ENCODE results near the gene BLACAT1.

BLACAT1 gene

DNA sequence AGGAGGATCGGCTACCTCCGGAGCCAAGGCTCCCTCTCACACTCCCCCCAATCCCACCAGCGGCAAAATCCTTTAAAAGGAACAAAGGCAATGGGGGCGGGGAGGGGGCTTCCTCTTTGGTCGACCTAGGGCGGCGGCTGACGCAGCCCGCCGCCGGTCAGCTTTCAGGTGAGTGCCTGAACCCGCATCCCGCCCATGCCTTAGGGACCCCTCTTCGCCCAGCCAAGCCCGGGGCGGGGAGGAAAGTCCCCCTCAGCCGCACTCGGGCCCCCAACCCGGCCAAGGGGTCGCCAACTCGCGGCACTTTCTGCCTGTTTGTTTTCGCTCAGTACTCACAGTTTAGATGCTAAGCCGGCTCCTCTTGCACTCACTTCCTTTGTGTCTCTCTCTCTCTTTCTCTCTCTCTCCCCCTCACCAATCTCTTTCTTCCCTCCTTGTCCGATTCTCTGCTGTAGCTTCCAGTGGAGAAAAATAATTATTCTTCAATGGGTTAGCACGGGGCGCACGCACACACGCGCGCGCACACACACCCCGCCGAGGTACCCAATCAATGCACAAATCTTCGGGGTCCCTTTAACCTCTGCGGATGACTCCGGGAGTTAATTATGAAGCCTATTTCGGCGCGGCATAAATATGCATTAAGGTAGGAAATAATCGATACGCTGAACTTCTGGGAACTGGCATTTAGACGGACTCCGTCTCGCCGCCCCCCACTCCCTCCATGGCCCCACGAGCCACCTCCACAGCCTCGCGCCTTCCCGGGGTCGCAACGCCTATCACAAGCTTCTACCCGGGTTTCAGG, at the start of gene BLACAT1:
Gene BLACAT1, minus strand, starts transcription at position 465 of the 802 bp plus-strand sequence.
- DNase-seq (ENCODE audit: low read depth, low spot score): no peak

DNA sequence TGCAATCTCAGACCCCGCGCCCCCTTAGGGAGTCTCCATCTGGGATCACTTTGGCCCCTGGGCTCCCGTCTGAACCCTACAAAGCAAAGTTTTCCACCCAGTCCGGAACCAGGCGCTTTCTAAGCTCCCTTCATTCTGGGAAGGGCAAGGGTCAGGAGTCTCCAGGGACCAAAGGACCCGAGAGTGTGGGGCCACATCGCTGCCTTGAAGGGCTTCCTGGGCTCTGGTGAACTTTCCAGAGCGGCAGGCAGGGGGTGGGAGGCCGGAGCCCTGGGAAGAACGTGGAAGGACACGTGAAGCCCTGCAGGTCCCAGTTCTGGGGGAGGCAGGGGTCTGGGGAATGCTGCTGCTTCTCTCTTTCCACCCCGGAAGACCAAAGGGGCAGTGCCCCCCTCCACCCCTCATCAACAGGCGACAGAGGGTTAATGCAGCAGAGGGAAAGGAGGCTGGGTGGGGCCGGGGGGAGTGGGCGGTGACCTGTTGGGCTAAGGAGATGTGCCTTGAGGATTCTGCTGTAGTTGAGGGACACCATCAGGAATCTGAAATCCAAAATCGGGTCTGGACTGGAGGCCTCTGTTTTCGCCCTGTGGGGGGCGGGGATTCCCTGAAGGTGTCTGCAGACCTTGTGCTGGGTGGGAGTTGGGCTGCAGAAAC, 49.4 kb upstream of the BLACAT1 start:
- DNase-seq (ENCODE audit: low read depth, low spot score): no peak

DNA sequence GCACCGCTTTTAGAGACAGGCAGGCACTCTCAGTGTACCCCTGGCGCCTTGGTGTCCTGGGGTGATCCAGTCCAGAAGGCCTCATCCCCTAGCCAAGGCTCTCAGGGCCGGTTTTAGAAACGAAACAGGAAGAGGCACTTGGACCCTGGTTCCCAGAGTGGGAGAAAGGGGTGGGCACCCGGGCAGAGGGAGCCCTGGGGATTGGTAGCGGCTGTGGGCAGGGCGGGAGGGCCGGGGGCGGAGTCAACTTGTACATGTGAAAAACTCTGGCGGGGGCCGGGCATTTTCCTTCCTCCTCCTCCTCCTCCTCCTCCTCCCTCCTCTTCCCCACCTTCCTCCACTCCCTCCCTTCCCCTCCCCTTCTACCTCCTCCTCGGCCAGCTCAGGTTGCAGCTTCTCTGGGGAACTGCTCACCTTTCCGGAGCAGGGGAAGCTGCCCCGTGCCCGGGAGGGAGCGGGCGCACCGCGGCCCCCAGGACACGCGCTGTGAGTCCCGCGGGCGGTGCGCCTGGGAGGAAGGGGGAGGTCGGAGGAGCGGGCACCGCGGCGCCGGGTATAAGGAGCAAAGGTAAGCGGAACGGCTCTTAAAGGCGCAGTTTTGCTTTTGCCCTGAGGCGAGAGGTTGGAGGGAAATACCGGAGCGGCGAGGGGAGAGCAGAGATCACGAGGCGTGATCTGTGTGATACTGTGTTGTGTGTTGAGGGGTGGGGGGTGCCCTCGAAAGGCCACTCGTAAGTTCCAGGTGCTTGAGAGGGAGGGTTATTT, 48.6 kb upstream of the BLACAT1 start, which contains the start of gene CDK18:
Gene CDK18, plus strand, starts transcription at position 359 of the 765 bp plus-strand sequence. CDS start 18,499 bp downstream, outside the sequence.
- DNase-seq (ENCODE audit: low read depth, low spot score): no peak

DNA sequence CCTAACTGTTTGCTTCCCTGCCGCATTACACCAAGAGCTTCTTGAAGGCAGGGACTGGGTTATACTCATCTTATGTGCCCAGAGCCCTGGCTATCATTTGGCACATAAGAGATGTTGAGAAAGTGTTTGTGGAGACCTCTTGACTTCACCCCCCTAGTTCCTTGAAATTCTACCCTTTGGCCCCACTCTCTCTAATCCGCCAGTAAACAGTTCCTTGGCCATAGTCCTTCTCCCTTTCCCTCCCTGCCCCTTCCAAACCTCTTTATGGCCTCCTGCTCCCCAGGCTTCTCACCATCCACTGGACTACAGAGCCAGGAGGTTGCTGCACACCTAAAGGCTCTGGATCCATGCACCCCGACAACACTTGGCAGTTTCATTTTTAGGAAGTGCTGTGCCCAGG, 47.1 kb upstream of the BLACAT1 start:
- no peak for DNase-seq (ENCODE audit: low read depth, low spot score)

DNA sequence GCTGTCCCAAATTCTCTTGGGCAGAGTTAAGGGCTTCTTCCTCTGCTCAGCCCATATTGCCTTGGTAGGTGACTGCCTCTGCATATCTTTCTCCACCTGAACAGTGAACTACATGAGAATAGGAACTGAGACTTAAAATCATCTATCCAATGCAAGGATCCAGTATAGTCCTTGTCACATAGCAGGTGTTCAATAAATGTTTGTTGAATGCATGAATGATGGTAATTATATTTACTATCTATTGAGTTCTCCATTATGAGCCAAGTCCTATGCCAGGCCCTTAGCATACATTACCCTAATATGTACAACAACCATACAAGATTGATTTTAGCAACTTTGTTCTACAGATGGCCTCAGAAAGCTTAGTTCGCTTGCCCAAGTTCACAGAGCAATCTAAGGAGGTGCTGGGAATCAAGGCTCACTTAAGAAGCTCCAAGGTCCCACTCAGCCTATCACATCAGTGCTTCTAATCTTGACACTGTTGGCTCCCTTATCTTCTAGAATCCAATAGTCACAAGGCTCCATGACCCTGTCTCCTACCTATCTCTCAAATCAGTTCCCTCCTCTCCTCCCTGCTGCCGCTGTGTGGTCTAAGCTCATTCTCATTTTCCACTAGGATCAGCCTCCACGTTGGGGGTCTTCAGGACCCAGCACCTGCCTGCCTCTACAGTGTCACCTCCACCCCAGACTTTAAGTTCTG, 46.4 kb upstream of the BLACAT1 start:
- no peak for DNase-seq (ENCODE audit: low read depth, low spot score)

DNA sequence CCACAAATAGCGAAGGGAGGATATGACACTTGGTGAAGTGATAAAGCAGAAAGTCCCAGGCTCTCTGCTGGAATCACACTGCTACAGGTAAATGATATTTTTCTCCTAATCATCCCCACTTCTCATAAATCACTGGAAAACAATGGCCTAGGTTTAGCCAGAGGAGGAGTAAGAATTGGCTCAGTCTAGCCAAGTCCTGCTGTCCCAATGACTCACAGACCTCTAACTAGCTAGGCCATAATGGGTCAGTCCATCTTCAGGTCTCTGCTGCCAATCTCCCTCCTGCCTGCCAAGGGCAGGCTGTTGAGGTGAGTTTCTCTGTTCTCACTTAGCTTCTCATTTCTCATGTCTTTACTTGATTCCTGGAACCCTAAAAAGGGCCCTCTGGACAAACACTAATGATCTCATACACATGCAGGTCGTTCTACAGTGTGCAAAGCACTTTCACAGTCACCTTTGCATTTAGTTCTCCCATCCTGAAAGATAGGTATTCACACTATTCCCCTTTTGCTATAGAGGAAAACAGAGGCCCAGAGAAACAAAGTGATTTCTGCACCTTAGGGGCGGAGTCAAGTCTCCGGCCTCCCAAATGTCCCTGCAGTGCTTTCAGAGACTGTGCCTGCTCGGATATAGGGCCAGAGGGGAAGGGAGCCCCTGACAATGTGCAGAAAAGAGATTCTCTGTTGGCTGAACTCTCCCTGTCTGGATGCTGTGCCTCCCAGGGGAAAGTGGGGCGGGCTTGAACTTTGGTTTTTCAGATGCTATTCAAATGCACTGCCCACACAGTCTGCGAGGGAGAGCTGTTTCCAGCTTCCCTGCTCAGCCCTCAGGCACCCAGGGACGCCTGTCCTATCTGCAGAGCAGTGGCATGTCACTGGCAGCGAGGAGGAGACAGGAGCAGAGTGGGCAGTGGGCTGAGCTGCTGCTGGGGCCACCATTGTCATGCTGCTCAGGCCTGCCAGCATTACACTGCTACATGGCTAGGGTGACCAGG, 44.7 kb upstream of the BLACAT1 start:
- DNase-seq (ENCODE audit: low read depth, low spot score): no peak

DNA sequence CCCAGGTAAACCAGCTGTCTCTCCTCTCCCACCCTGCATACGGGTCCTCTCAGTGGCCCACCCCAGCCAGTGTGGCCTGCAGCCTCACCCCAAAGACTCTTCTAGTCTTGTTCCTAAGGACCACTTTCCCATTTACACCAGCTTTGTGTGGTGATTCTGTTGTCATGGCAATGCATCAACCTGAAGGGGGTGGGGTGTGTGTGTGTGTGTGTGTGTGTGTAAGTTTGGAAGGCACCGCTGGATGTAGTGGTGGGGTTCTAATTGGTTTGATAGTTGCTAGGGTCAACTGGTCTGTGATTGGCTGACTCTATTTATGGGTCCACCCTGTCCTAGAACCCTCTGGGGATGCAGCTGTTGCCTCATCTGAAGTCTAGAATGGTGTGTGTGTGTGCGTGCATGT, 43.9 kb upstream of the BLACAT1 start:
- DNase-seq (ENCODE audit: low read depth, low spot score): no peak

DNA sequence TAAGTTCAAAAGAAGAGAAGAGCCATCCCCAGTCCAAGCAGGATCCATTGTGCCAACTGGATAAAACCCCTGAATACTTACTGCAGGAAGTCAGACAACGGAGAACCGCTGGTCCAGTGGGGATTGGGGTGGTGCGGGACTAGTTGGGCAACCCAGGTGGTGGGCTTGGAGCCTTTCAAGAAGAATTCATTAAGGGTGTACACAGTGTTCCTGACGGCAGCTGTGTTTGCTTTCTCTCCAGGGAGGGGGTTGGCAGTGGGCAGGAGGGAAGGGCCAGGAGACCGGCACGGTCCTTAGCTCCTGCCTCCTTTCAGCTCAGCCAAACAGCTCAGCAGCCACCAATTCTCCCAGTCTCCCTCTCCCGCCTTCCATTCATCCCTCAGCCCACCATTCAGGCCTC, 41.5 kb upstream of the BLACAT1 start:
- no peak for DNase-seq (ENCODE audit: low read depth, low spot score)

DNA sequence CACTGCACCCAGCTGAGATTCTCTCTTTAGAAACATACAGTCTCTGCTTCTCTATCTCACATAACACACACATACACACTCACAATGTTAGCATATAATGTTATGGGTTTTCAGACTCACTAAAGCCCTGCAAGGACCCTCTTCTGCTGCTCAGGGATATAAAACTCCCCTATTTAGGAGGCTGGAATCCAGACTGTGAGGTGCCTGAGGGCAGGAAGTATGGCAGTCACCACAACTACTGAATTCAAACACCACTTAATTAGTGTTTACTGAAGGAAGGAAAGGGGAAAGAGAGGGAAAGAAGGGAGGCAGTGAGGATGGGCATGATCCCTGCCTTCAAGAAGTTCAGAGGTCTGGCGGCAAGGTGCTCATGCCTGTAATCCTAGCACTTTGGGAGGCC, 40.8 kb upstream of the BLACAT1 start:
- DNase-seq (ENCODE audit: low read depth, low spot score): no peak

DNA sequence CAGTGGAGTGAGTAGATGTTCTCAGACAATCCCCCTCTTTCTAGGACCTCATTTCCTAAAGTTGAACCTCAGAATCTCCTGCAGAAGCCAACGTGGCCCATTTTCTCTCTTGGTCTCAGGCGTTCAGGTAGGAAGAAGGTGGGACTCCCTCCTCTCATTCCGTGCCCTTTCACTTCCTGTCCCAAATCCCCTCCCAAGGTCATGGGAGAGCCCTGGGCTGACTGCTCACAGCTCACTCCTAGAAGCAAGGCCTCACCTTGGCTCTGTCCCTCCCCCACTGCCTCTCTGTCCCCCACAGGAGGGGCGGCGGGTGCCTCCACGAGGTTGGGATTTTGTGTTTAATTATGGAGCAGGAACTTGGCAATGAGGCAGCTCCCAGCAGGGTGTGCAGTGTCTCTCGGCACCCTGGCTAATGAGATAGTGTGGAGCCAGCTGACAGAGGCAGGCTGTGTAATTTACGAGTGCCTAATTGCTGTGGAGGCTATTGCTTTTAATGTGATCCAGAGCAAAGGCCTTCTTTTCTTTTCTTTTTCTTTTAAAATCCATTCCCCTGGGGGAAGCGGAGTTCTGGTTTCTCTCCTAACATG, 39.5 kb upstream of the BLACAT1 start:
- DNase-seq (ENCODE audit: low read depth, low spot score): no peak

DNA sequence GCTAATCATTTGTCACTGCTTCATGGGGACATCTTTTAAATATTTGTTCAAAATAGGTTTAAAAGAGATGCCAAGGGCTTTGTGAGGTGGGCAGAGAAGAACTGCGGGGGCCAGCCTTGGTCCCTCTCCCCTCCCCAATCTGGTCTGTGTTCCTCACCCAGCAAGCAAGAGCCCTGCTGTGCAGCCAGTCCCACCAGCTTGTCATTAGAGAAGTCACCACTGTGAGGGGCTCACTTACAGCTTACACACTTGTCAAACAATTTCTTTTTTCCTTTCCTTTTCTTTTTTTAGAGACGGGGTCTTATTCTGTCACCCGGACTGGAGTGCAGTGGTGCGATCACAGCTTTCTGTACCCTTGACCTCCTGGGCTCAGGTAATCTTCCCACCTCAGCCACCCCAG, 38.3 kb upstream of the BLACAT1 start:
- no peak for DNase-seq (ENCODE audit: low read depth, low spot score)

DNA sequence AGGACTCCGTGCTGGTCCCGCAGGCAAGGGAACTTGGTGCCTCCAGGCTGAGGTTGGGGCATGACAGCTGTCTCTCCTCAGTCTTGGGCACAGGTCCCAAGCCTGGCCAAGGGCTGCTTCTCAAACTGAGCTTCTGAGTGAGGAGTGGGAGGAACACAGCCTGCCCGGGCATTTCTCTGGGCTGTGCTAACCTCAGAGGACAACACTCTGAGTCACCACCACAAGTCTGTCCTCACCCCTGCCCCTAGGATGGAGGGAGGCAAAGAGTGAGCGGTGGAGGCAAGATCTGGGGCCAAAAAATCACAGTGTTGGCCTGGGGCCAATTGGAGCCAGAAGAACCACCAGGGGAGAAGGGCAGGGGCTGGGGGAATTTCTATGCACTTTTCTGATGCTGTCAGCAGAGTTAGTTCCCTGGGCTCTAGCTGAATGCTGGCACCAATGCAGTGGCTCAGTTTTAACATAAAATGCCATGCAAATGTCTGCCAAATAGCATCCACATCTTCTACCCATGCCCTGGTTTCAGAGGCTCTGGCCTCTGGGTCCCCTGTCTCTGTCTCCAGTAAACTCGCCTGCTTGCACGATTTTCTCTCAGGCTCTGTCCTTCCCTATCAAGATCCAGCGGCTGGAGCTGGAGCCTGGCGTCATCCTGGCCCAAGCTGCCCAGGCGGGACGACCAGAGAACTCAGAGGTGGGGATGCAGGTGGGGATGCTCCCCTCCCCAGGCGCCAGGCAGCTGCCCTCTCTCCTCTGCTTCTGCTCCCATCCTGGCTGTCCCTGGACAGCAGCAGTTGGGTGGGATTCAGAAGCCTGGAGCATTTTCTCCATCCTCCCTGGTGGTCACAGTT, 37.6 kb upstream of the BLACAT1 start:
- DNase-seq (ENCODE audit: low read depth, low spot score): no peak

DNA sequence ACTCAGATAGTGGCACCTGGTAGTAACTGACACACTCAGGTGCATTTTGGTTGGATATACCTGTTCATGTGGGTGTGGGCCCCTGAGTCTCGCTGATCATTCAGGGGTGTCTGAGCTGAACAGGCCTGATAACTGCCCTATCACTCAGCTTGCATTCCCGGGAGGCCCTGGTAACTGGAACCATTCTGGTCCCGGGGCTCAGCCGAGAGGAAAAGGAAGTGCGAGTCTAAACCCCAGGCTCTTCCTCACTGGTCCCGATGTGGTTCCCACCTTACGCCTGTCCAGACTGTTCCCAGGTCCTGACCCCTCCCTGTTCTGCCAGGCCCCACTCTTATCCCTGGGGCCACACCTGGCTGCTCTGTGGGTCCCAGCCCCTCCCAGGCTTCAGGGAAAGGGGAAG, 36.9 kb upstream of the BLACAT1 start:
- DNase-seq (ENCODE audit: low read depth, low spot score): no peak

DNA sequence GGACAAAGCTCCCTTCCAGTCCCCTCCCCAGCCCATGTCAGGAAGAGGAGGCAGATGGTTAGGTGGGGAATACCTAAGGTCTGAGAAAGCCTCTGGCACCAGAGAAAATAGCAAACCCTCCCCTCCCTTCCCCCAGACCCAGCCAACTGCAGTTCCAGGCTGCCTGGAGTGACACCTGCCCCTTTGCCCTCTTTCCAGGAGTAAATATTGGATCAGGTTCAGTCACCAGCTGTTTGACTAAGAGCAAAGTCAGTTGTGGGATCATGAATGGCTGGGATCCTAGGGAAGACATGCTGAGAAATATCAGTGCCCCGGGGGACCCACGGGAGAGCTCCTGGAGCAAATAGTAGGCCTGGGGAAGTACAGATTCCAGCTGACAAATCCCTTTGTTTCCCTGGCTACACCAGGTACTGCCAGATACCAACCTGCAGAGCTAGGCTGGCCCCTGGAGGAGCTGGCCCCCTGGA, 36.4 kb upstream of the BLACAT1 start:
- no peak for DNase-seq (ENCODE audit: low read depth, low spot score)

DNA sequence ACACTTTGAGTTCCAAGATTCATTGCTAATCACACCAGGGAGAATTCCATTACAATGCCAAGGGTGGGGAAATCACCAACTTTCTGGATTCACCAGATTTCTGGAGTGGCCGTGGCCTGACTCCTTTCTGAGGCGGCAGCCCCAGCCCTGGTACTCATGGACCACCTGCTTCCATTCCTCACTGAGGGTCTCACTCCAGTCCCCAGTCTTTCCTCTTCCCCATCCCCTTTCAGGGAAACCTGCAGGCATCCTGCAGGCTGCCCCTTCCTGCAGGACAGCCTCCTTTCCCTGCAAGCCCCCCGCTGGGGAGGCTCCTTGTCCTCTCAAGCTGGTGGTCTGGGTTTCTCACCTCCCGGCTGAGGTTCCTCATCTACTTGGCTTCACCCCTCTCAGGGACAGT, 35.9 kb upstream of the BLACAT1 start:
- DNase-seq (ENCODE audit: low read depth, low spot score): no peak

DNA sequence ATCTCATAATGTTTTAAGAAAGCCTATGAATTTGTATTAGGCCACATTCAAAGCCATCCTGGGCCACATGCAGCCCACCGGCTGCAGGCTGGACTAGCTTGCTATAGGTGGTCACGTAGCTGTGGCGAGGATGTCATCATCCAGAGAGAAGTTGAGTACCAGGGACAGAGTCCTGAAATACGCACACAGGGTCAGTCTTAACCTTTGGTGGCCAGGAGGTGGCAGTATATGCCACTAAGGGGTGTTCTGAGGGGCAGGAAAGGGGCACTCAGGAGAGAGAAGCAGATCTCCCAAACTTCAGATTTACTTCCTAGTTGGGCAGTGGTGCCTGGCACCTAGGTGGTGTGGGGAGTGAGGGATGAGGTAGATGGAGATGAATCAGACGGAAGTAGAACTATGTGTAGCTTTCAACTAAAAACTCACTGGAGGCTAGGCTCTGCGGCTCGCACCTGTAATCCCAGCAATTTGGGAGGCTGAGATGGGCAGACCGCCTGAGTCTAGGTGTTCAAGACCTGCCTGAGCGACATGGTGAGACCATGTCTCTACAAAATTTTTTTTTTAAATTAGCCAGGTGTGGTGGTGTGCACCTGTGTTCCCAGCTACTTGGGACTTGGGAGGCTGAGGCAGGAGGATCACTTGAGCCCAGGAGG, 32.4 kb upstream of the BLACAT1 start:
- no peak for DNase-seq (ENCODE audit: low read depth, low spot score)

DNA sequence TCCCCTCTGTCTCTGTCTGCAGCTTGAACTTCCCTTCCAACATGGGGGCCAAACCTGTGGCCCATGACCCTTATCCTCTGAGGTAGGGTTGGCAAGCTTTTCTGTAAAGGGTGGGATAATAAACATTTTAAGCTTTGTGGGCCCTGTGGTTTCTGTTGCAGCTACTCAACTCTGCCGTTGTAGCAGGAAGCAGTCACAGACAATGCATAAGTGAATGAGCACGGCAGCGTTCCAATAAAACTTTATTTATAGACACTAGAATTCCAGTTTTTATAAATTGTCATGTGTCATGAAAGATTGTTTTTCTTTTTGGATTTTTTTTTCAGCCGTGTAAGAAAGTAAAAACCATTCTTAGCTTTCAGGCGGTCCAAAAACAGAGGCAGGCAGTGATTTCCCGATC, 30.4 kb upstream of the BLACAT1 start:
- no peak for DNase-seq (ENCODE audit: low read depth, low spot score)

Measured in iPS DF 19.7 (cell line).